Activated CD4-positive, alpha-beta T cell treated with anti-CD3 and anti-CD28 coated beads for 36 hours (primary cell): ENCODE results near the gene WDR90. TPM values are rescaled to one million over a fixed set of nuclear protein-coding genes. Genes with fewer than 3 reads are reported as not detected.

Experiments used
- ATAC-seq: fragments of 200-7000 bp; cut with Tn5 transposase; one replicate; pipeline ENCODE4 v1.10.0; 2021; ENCODE audit warnings: mild to moderate bottlenecking, moderate library complexity
- CTCF ChIA-PET: fragments of 350-600 bp; sonication (Branson Sonifier 250); formaldehyde crosslinking; loops from one replicate; lab custom pipeline; 2021; ENCODE audit warnings: antibody characterized with exemption; lab: Charles Lee
- POLR2A ChIA-PET: fragments of 350-600 bp; sonication (Branson Sonifier 250); formaldehyde crosslinking; loops from one replicate; lab custom pipeline; 2021; ENCODE audit warnings: antibody characterized with exemption, inconsistent platforms; lab: Charles Lee
- DNase-seq: peaks from one replicate; pipeline ENCODE4 v3.0.0-alpha.2; 2020
- H3K27ac Mint-ChIP-seq: one replicate; pipeline ENCODE4 v1.8.0; 2021; ENCODE audit warnings: mixed read lengths
- H3K27me3 Mint-ChIP-seq: one replicate; pipeline ENCODE4 v1.8.0; 2021; ENCODE audit warnings: mixed read lengths
- H3K36me3 Mint-ChIP-seq: one replicate; pipeline ENCODE4 v1.8.0; 2021; ENCODE audit warnings: low read depth, mixed read lengths
- H3K4me1 Mint-ChIP-seq: one replicate; pipeline ENCODE4 v1.8.0; 2021; ENCODE audit warnings: mixed read lengths
- H3K4me3 Mint-ChIP-seq: one replicate; pipeline ENCODE4 v1.8.0; 2021; ENCODE audit warnings: mild to moderate bottlenecking, moderate library complexity, mixed read lengths
- H3K9me3 Mint-ChIP-seq: one replicate; pipeline ENCODE4 v1.8.0; 2021; ENCODE audit warnings: low read depth, mixed read lengths
- intact Hi-C, 2 experiments: fragments of 100-400 bp; cut with DNase I in 1 of 2; cut with micrococcal nuclease in 1 of 2; formaldehyde crosslinking; loops; one replicate each; pipeline versions ENCODE4 v1.14.2 to v1.15.1; 2022 to 2024; cut with DNase I, micrococcal nuclease
- total RNA-seq, 2 experiments: library from RNA; stranded (reverse); gene quantifications; one replicate each; pipeline ENCODE4 v1.2.3, GENCODE V29; 2021

Gene WDR90
- total RNA-seq, 2 experiments from 2014 or later = 43.6 to 55.9 TPM

- Mint-ChIP-seq H3K27me3 (no peaks in the 10 kb centered on the region), H3K4me1 (peaks cover 6% of the 10 kb centered on the region), H3K4me3 (no peak overlapping the region), H3K36me3 (no peaks in the 10 kb centered on the region), H3K27ac (no peak overlapping the region), H3K9me3 (no peaks in the 10 kb centered on the region)
- no peak for ATAC-seq
- intact Hi-C loops = no loop called here
- POLR2A ChIA-PET = no interaction called here
- CTCF ChIA-PET = no interaction called here
- no peak for DNase-seq
Observed at GRCh38 chr16:652454-653305, 3.5 kb downstream of the WDR90 start.

- no peaks in the 10 kb centered on the region for H3K9me3 Mint-ChIP-seq
- H3K4me3 Mint-ChIP-seq = no peak overlapping the region
- H3K36me3 Mint-ChIP-seq = peaks cover 4% of the 10 kb centered on the region
- peaks cover 4% of the 10 kb centered on the region for H3K4me1 Mint-ChIP-seq
- no peak overlapping the region for H3K27ac Mint-ChIP-seq
- ChIA-PET CTCF (no interaction called here), POLR2A (interaction anchor here (0.7 kb wide), 1 partner anchor 153 kb away, joined by 5 read pairs; no protein-coding TSS in a partner anchor)
- no peaks in the 10 kb centered on the region for H3K27me3 Mint-ChIP-seq
- ATAC-seq = no peak
- intact Hi-C loops = no loop called here
- no peak for DNase-seq
Observed at GRCh38 chr16:654034-654433, 4.9 kb downstream of the WDR90 start.

GRCh38 chr16:657487-657886, 8.3 kb downstream of the WDR90 start:
- Mint-ChIP-seq H3K27me3 (no peaks in the 10 kb centered on the region), H3K4me3 (no peak overlapping the region), H3K36me3 (peaks cover 10% of the 10 kb centered on the region), H3K9me3 (no peaks in the 10 kb centered on the region), H3K4me1 (peaks cover 5% of the 10 kb centered on the region), H3K27ac (no peak overlapping the region)
- ATAC-seq = no peak
- intact Hi-C loops = no loop called here
- ChIA-PET CTCF (no interaction called here), POLR2A (no interaction called here)
- no peak for DNase-seq

- Mint-ChIP-seq H3K4me3 (no peak overlapping the region), H3K4me1 (peaks cover 5% of the 10 kb centered on the region), H3K9me3 (no peaks in the 10 kb centered on the region), H3K27me3 (no peaks in the 10 kb centered on the region), H3K27ac (no peak overlapping the region), H3K36me3 (peaks cover 14% of the 10 kb centered on the region)
- DNase-seq = no peak
- POLR2A ChIA-PET = interaction anchor here (0.8 to 1.5 kb wide), 2 partner anchors 9 to 11 kb away, joined by 3 read pairs; partner anchors contain the start of gene WDR90
- intact Hi-C loops = no loop called here
- CTCF ChIA-PET = interaction anchor here (0.6 to 3.6 kb wide), 3 partner anchors 9 to 77 kb away, joined by 3 to 9 read pairs (median 6); partner anchors contain the start of gene WDR90
- no peak for ATAC-seq
Observed at GRCh38 chr16:658679-659571, 9.8 kb downstream of the WDR90 start.

GRCh38 chr16:659618-660017, 10.5 kb downstream of the WDR90 start:
- Mint-ChIP-seq H3K4me1 (peaks cover 5% of the 10 kb centered on the region), H3K27ac (no peak overlapping the region), H3K4me3 (no peak overlapping the region), H3K9me3 (no peaks in the 10 kb centered on the region), H3K36me3 (peaks cover 14% of the 10 kb centered on the region), H3K27me3 (no peaks in the 10 kb centered on the region)
- ChIA-PET POLR2A (interaction anchor here (1.5 kb wide), 1 partner anchor 12 kb away, joined by 3 read pairs; no protein-coding TSS in a partner anchor), CTCF (interaction anchor here (0.6 to 3.6 kb wide), 3 partner anchors 8 to 77 kb away, joined by 3 to 9 read pairs (median 6); partner anchors contain the start of gene WDR90)
- DNase-seq = no peak
- intact Hi-C loops = loop anchor here in 1 of 2 experiments (1.0 kb wide), 4 partner anchors 10 to 307 kb away; partner anchors contain the start of genes AXIN1, METTL26 and WDR90
- no peak for ATAC-seq

GRCh38 chr16:660132-660458, 10.9 kb downstream of the WDR90 start:
- H3K4me1 Mint-ChIP-seq = peaks cover 5% of the 10 kb centered on the region
- ATAC-seq = no peak

GRCh38 chr16:660459-661183, 11.5 kb downstream of the WDR90 start:
- intact Hi-C loops = loop anchor here in 1 of 2 experiments (1.0 kb wide), 6 partner anchors 11 to 308 kb away; partner anchors contain the start of genes AXIN1, METTL26 and WDR90
- H3K4me1 Mint-ChIP-seq = peaks cover 5% of the 10 kb centered on the region
- H3K4me3 Mint-ChIP-seq = peak overlapping the region; percentile 35
- peaks cover 14% of the 10 kb centered on the region for H3K36me3 Mint-ChIP-seq
- ATAC-seq = peak; percentile 85
- ChIA-PET CTCF (interaction anchor here (1.0 to 3.6 kb wide), 2 partner anchors 12 to 63 kb away, joined by 4 to 9 read pairs; partner anchors contain the start of gene WDR90), POLR2A (interaction anchor here (1.5 kb wide), 1 partner anchor 13 kb away, joined by 3 read pairs; no protein-coding TSS in a partner anchor)
- H3K9me3 Mint-ChIP-seq = no peaks in the 10 kb centered on the region
- peak overlapping the region; percentile 60 for H3K27ac Mint-ChIP-seq
- no peaks in the 10 kb centered on the region for H3K27me3 Mint-ChIP-seq
- peak; percentile 87 for DNase-seq

More at GRCh38 chr16:660132-660458, 10.9 kb downstream of the WDR90 start:
- DNase-seq = no peak
- no peak overlapping the region for H3K4me3 Mint-ChIP-seq
- intact Hi-C loops = loop anchor here in 1 of 2 experiments (1.0 kb wide), 4 partner anchors 11 to 308 kb away; partner anchors contain the start of genes AXIN1, METTL26 and WDR90
- ChIA-PET POLR2A (interaction anchor here (1.5 kb wide), 1 partner anchor 12 kb away, joined by 3 read pairs; no protein-coding TSS in a partner anchor), CTCF (interaction anchor here (0.6 to 3.6 kb wide), 3 partner anchors 7 to 76 kb away, joined by 3 to 9 read pairs (median 6); partner anchors contain the start of gene WDR90)
- H3K36me3 Mint-ChIP-seq = peaks cover 14% of the 10 kb centered on the region
- H3K27ac Mint-ChIP-seq = no peak overlapping the region
- no peaks in the 10 kb centered on the region for H3K9me3 Mint-ChIP-seq
- H3K27me3 Mint-ChIP-seq = no peaks in the 10 kb centered on the region

- H3K27me3 Mint-ChIP-seq = no peaks in the 10 kb centered on the region
- no peak for ATAC-seq
- H3K9me3 Mint-ChIP-seq = no peaks in the 10 kb centered on the region
- H3K36me3 Mint-ChIP-seq = peaks cover 14% of the 10 kb centered on the region
- DNase-seq = no peak
- intact Hi-C loops = loop anchor here in 1 of 2 experiments (1.0 kb wide), 2 partner anchors 53 to 82 kb away; no protein-coding TSS in a partner anchor
- H3K4me3 Mint-ChIP-seq = peak overlapping the region; percentile 35
- ChIA-PET CTCF (interaction anchor here (1.0 to 3.6 kb wide), 2 partner anchors 13 to 63 kb away, joined by 4 to 9 read pairs; partner anchors contain the start of gene WDR90), POLR2A (no interaction called here)
- peak overlapping the region; percentile 60 for H3K27ac Mint-ChIP-seq
- peaks cover 5% of the 10 kb centered on the region for H3K4me1 Mint-ChIP-seq
Observed at GRCh38 chr16:661184-661821, 12.1 kb downstream of the WDR90 start.

GRCh38 chr16:662095-662494, 12.9 kb downstream of the WDR90 start:
- H3K36me3 Mint-ChIP-seq = peaks cover 14% of the 10 kb centered on the region
- no peak overlapping the region for H3K4me3 Mint-ChIP-seq
- intact Hi-C loops = no loop called here
- ChIA-PET POLR2A (interaction anchor here (0.5 kb wide), 1 partner anchor 441 kb away, joined by 3 read pairs; no protein-coding TSS in a partner anchor), CTCF (interaction anchor here (1.9 to 3.6 kb wide), 2 partner anchors 13 to 14 kb away, joined by 5 to 9 read pairs; partner anchors contain the start of gene WDR90)
- peaks cover 5% of the 10 kb centered on the region for H3K4me1 Mint-ChIP-seq
- ATAC-seq (no peak), DNase-seq (no peak)
- no peaks in the 10 kb centered on the region for H3K9me3 Mint-ChIP-seq
- no peak overlapping the region for H3K27ac Mint-ChIP-seq
- no peaks in the 10 kb centered on the region for H3K27me3 Mint-ChIP-seq

- intact Hi-C loops = no loop called here
- DNase-seq = no peak
- H3K9me3 Mint-ChIP-seq = no peaks in the 10 kb centered on the region
- peaks cover 7% of the 10 kb centered on the region for H3K4me1 Mint-ChIP-seq
- no peak for ATAC-seq
- no peak overlapping the region for H3K4me3 Mint-ChIP-seq
- H3K36me3 Mint-ChIP-seq = peaks cover 14% of the 10 kb centered on the region
- H3K27ac Mint-ChIP-seq = no peak overlapping the region
- CTCF ChIA-PET = interaction anchor here (1.9 kb wide), 1 partner anchor 15 kb away, joined by 5 read pairs; no protein-coding TSS in a partner anchor
- H3K27me3 Mint-ChIP-seq = no peaks in the 10 kb centered on the region
- POLR2A ChIA-PET = interaction anchor here (0.5 kb wide), 1 partner anchor 442 kb away, joined by 3 read pairs; no protein-coding TSS in a partner anchor
Observed at GRCh38 chr16:662597-662996, 13.4 kb downstream of the WDR90 start.
